ENCODE data around the gene SPOP.
"Not testable (repeated sequence)": the region's sequence is repeated elsewhere in the genome, so short reads cannot be mapped to it uniquely, and the experiment has no call there.

SPOP gene

GRCh38 chr17:49688848-49689247 lies 11.0 kb upstream of the SPOP start:
- H3K36me3 Mint-ChIP-seq (ENCODE audit: low read depth): peaks cover 3% of the 10 kb centered on the region
- H3K27ac Mint-ChIP-seq: peak overlapping the region; percentile 74
- H3K27me3 Mint-ChIP-seq (ENCODE audit: low read depth): no peaks in the 10 kb centered on the region
- peaks cover 5% of the 10 kb centered on the region for H3K9me3 Mint-ChIP-seq
- peak overlapping the region; percentile 51 for H3K4me3 Mint-ChIP-seq
- DNase-seq (ENCODE audit: low spot score): no peak
- peaks cover 19% of the 10 kb centered on the region for H3K4me1 Mint-ChIP-seq (ENCODE audit: low read depth)

GRCh38 chr17:49687878-49688491 lies 10.1 kb upstream of the SPOP start:
- Mint-ChIP-seq H3K4me1 (ENCODE audit: low read depth) (peaks cover 19% of the 10 kb centered on the region), H3K36me3 (ENCODE audit: low read depth) (peaks cover 3% of the 10 kb centered on the region), H3K9me3 (peaks cover 5% of the 10 kb centered on the region), H3K27ac (peak overlapping the region; percentile 94), H3K27me3 (ENCODE audit: low read depth) (no peaks in the 10 kb centered on the region), H3K4me3 (peak overlapping the region; percentile 63)
- DNase-seq (ENCODE audit: low spot score): no peak

GRCh38 chr17:49681106-49681979 lies 3.4 kb upstream of the SPOP start:
- Mint-ChIP-seq H3K4me1 (ENCODE audit: low read depth) (peaks cover 19% of the 10 kb centered on the region), H3K36me3 (ENCODE audit: low read depth) (peaks cover 2% of the 10 kb centered on the region), H3K27ac (no peak overlapping the region), H3K9me3 (no peaks in the 10 kb centered on the region), H3K27me3 (ENCODE audit: low read depth) (peaks cover 5% of the 10 kb centered on the region), H3K4me3 (no peak overlapping the region)
- no peak for DNase-seq (ENCODE audit: low spot score)

- no peaks in the 10 kb centered on the region for H3K9me3 Mint-ChIP-seq
- peaks cover 26% of the 10 kb centered on the region for H3K4me1 Mint-ChIP-seq (ENCODE audit: low read depth)
- H3K27me3 Mint-ChIP-seq (ENCODE audit: low read depth): peaks cover 5% of the 10 kb centered on the region
- H3K36me3 Mint-ChIP-seq (ENCODE audit: low read depth): peaks cover 6% of the 10 kb centered on the region
- H3K4me3 Mint-ChIP-seq: no peak overlapping the region
- H3K27ac Mint-ChIP-seq: no peak overlapping the region
- no peak for DNase-seq (ENCODE audit: low spot score)
Measured at GRCh38 chr17:49680314-49680713, 2.4 kb upstream of the SPOP start.

GRCh38 chr17:49677134-49677932 lies 564 bp downstream of the SPOP start:
- Mint-ChIP-seq H3K4me3 (peak overlapping the region; percentile 88), H3K27ac (peak overlapping the region; percentile 99), H3K4me1 (ENCODE audit: low read depth) (peaks cover 37% of the 10 kb centered on the region), H3K36me3 (ENCODE audit: low read depth) (peaks cover 18% of the 10 kb centered on the region), H3K27me3 (ENCODE audit: low read depth) (peaks cover 5% of the 10 kb centered on the region), H3K9me3 (no peaks in the 10 kb centered on the region)
- peak; percentile 95 for DNase-seq (ENCODE audit: low spot score)

GRCh38 chr17:49676276-49676868 lies 1.5 kb downstream of the SPOP start:
- Mint-ChIP-seq H3K36me3 (ENCODE audit: low read depth) (peaks cover 18% of the 10 kb centered on the region), H3K27ac (peak overlapping the region; percentile 99), H3K4me3 (peak overlapping the region; percentile 88), H3K27me3 (ENCODE audit: low read depth) (peaks cover 5% of the 10 kb centered on the region), H3K4me1 (ENCODE audit: low read depth) (peaks cover 37% of the 10 kb centered on the region), H3K9me3 (no peaks in the 10 kb centered on the region)
- DNase-seq (ENCODE audit: low spot score): no peak

GRCh38 chr17:49674507-49674906 lies 3.4 kb downstream of the SPOP start:
- H3K36me3 Mint-ChIP-seq (ENCODE audit: low read depth): peaks cover 20% of the 10 kb centered on the region
- peak overlapping the region; percentile 33 for H3K27ac Mint-ChIP-seq
- DNase-seq (ENCODE audit: low spot score): no peak
- peak overlapping the region; percentile 88 for H3K4me3 Mint-ChIP-seq
- H3K4me1 Mint-ChIP-seq (ENCODE audit: low read depth): peaks cover 44% of the 10 kb centered on the region
- peaks cover 5% of the 10 kb centered on the region for H3K27me3 Mint-ChIP-seq (ENCODE audit: low read depth)
- no peaks in the 10 kb centered on the region for H3K9me3 Mint-ChIP-seq

GRCh38 chr17:49673679-49674078 lies 4.2 kb downstream of the SPOP start:
- not testable (repeated sequence) for DNase-seq (ENCODE audit: low spot score); H3K27ac Mint-ChIP-seq; H3K27me3 Mint-ChIP-seq (ENCODE audit: low read depth); H3K4me3 Mint-ChIP-seq; H3K9me3 Mint-ChIP-seq
- peaks cover 44% of the 10 kb centered on the region for H3K4me1 Mint-ChIP-seq (ENCODE audit: low read depth)
- H3K36me3 Mint-ChIP-seq (ENCODE audit: low read depth): peaks cover 20% of the 10 kb centered on the region

- Mint-ChIP-seq H3K27ac (no peak overlapping the region), H3K27me3 (ENCODE audit: low read depth) (no peaks in the 10 kb centered on the region), H3K4me1 (ENCODE audit: low read depth) (peaks cover 21% of the 10 kb centered on the region), H3K9me3 (no peaks in the 10 kb centered on the region), H3K36me3 (ENCODE audit: low read depth) (peaks cover 19% of the 10 kb centered on the region), H3K4me3 (no peak overlapping the region)
- no peak for DNase-seq (ENCODE audit: low spot score)
Measured at GRCh38 chr17:49670641-49671040, 7.3 kb downstream of the SPOP start.

GRCh38 chr17:49670002-49670401 lies 7.9 kb downstream of the SPOP start:
- Mint-ChIP-seq H3K4me1 (ENCODE audit: low read depth) (peaks cover 18% of the 10 kb centered on the region), H3K36me3 (ENCODE audit: low read depth) (peaks cover 14% of the 10 kb centered on the region), H3K4me3 (no peak overlapping the region), H3K9me3 (no peaks in the 10 kb centered on the region), H3K27me3 (ENCODE audit: low read depth) (no peaks in the 10 kb centered on the region), H3K27ac (no peak overlapping the region)
- DNase-seq (ENCODE audit: low spot score): no peak

GRCh38 chr17:49667854-49668253 lies 10.0 kb downstream of the SPOP start:
- Mint-ChIP-seq H3K36me3 (ENCODE audit: low read depth) (peaks cover 13% of the 10 kb centered on the region), H3K27ac (no peak overlapping the region)

GRCh38 chr17:49664706-49665211 lies 13.1 kb downstream of the SPOP start:
- peaks cover 12% of the 10 kb centered on the region for H3K36me3 Mint-ChIP-seq (ENCODE audit: low read depth)
- no peak for DNase-seq (ENCODE audit: low spot score)
- no peak overlapping the region for H3K4me3 Mint-ChIP-seq
- H3K4me1 Mint-ChIP-seq (ENCODE audit: low read depth): peaks cover 15% of the 10 kb centered on the region
- H3K9me3 Mint-ChIP-seq: no peaks in the 10 kb centered on the region
- no peaks in the 10 kb centered on the region for H3K27me3 Mint-ChIP-seq (ENCODE audit: low read depth)
- H3K27ac Mint-ChIP-seq: no peak overlapping the region

More at GRCh38 chr17:49667854-49668253, 10.0 kb downstream of the SPOP start:
- Mint-ChIP-seq H3K4me1 (ENCODE audit: low read depth) (peaks cover 16% of the 10 kb centered on the region), H3K27me3 (ENCODE audit: low read depth) (no peaks in the 10 kb centered on the region), H3K4me3 (no peak overlapping the region), H3K9me3 (no peaks in the 10 kb centered on the region)
- DNase-seq (ENCODE audit: low spot score): no peak

- no peak overlapping the region for H3K4me3 Mint-ChIP-seq
- H3K9me3 Mint-ChIP-seq: no peaks in the 10 kb centered on the region
- DNase-seq (ENCODE audit: low spot score): no peak
- no peaks in the 10 kb centered on the region for H3K27me3 Mint-ChIP-seq (ENCODE audit: low read depth)
- peaks cover 12% of the 10 kb centered on the region for H3K36me3 Mint-ChIP-seq (ENCODE audit: low read depth)
- no peak overlapping the region for H3K27ac Mint-ChIP-seq
- peaks cover 12% of the 10 kb centered on the region for H3K4me1 Mint-ChIP-seq (ENCODE audit: low read depth)
Measured at GRCh38 chr17:49659661-49660382, 18.1 kb downstream of the SPOP start.

Data from T-helper 2 cell treated with Interferon-gamma antibody and Interleukin-4, amounts not matched to agents 5 μg/mL and 100 μg/mL, for 36 hours (primary cell).